Ovary (tissue), 9 donors: ENCODE data around the gene LYG2. TPM values are rescaled to one million over a fixed set of nuclear protein-coding genes. Genes with fewer than 3 reads are reported as not detected.
"Not testable (repeated sequence)": the region's sequence is repeated elsewhere in the genome, so short reads cannot be mapped to it uniquely, and the experiment has no call there.

Experiments used
- DNase-seq, 5 donors: peaks; one replicate each; pipeline ENCODE4 v3.0.0-alpha.2; 2019 to 2020
- H3K27ac ChIP-seq, 2 donors: fragments of 200-600 bp; one replicate each; pipeline versions ENCODE4 v1.5.1 to v1.8.0; 2019 to 2022
- H3K27me3 ChIP-seq: fragments of 200-600 bp; one replicate; pipeline ENCODE4 v1.8.0; 2022
- H3K36me3 ChIP-seq: fragments of 200-600 bp; sonication (generic); one replicate; pipeline ENCODE4 v1.5.1; 2019
- H3K4me1 ChIP-seq: one replicate; pipeline ENCODE4 v1.8.1; 2013; ENCODE audit warnings: mild to moderate bottlenecking, moderate library complexity; ENCODE audit not compliant: insufficient read depth
- H3K4me3 ChIP-seq: fragments of 200-600 bp; sonication (generic); one replicate; pipeline ENCODE4 v1.5.1; 2017
- H3K9me3 ChIP-seq, 2 donors: fragments of 200-600 bp in 1 of 2; sonication (generic) in 1 of 2; one replicate each; pipeline versions ENCODE4 v1.5.1 to v1.8.1; 2013 to 2019; ENCODE audit warnings: mild to moderate bottlenecking in 1 of 2, moderate library complexity in 1 of 2
- CTCF ChIP-seq, 3 donors: fragments of 450-650 bp in 2 of 3; fragments of 200-600 bp in 1 of 3; IDR thresholded peaks; one replicate each; pipeline versions ENCODE4 v1.5.1 to v1.8.0; 2016 to 2022; ENCODE audit warnings: antibody characterized with exemption in 3 of 3, mild to moderate bottlenecking in 1 of 3
- EP300 ChIP-seq: sonication (generic); formaldehyde crosslinking; IDR thresholded peaks from one replicate; pipeline ENCODE4 v1.6.1; 2017; ENCODE audit warnings: antibody characterized with exemption
- POLR2A ChIP-seq: fragments of 450-650 bp; IDR thresholded peaks from one replicate; pipeline ENCODE4 v1.6.1; 2017; ENCODE audit warnings: antibody characterized with exemption, mild to moderate bottlenecking, moderate library complexity
- WGBS, 3 donors: extraction: QIAGEN DNeasy Blood & Tissue Kit in 1 of 3; methylation state at CpG; one replicate each; pipeline versions ENCODE4 v1.1.5 to v1.1.7; 2013 to 2017; 5-methylcytosine and 5-hydroxymethylcytosine counted together
- intact Hi-C, 4 donors: fragments of 100-400 bp; cut with DNase I; formaldehyde crosslinking; loops; one replicate each; pipeline versions ENCODE4 v1.11.0 to v1.15.1; 2022 to 2023
- polyA plus RNA-seq, 2 donors: library from polyadenylated mRNA; stranded (reverse); fragments of 200-250 nt in 1 of 2; fragments of 350-450 nt in 1 of 2; fragmentation: Illumina TruSeq in 1 of 2; extraction: RNeasy Lipid Tissue Mini Kit (QIAGEN cat#74804) in 1 of 2; gene quantifications; one replicate each; pipeline ENCODE4 v1.2.3, GENCODE V29; 2013 to 2014
- total RNA-seq, 7 donors: library from RNA; depleted of rRNA in 2 of 7; stranded (reverse); fragments of >200 nt in 2 of 7; fragmentation: NEBNext Ultra II Directional in 3 of 7; extraction: Animal tissue kit (Norgen Biotek cat#: 25700) in 3 of 7; gene quantifications; one replicate each; pipeline versions ENCODE4 v1.1.0 to v1.2.4, GENCODE V29; 2016 to 2023
- donor health status: DM: no; HTN: no; CAD: no; lungs with moderate emphysema.
- donor health status: DM: no; HTN: no; CAD: no.
- donor health status: Bipolar disorder and iron deficiency.
- donor health status: DM: yes; HTN: yes; CAD: no.
- donor health status: DM: no; HTN: no; CAD: no.
- donor health status: DM: yes; HTN: yes; CAD: no.

Gene LYG2
- total and polyA plus RNA-seq, 9 donors = not detected

GRCh38 chr2:99279969-99280695 lies 24.7 kb upstream of the LYG2 start:
- Histone ChIP-seq H3K27ac (no peak overlapping the region), H3K4me3 (no peak overlapping the region), H3K4me1 (no peaks in the 10 kb centered on the region), H3K27me3 (no peaks in the 10 kb centered on the region), H3K9me3 (no peaks in the 10 kb centered on the region), H3K36me3 (no peaks in the 10 kb centered on the region)
- intact Hi-C loops = loop anchor here in 1 of 4 donors (1.0 kb wide), 1 partner anchor 9 kb away; no protein-coding TSS in a partner anchor
- DNase-seq = no peak
- TF ChIP-seq POLR2A (no peak), EP300 (no peak), CTCF (IDR thresholded peaks at IDR 0.05) (no peak)

GRCh38 chr2:99278793-99279291 lies 23.4 kb upstream of the LYG2 start:
- no peaks in the 10 kb centered on the region for H3K36me3 ChIP-seq
- no peaks in the 10 kb centered on the region for H3K9me3 ChIP-seq
- DNase-seq = peak in 3 of 5 donors; percentile 25 to 48 (median 42)
- no peak overlapping the region for H3K4me3 ChIP-seq
- WGBS, 3 donors = 7 to 32% (median 15%) methylated on average over 2 of the region's 2 CpGs
- H3K4me1 ChIP-seq = no peaks in the 10 kb centered on the region
- H3K27me3 ChIP-seq = no peaks in the 10 kb centered on the region
- intact Hi-C loops = loop anchor here in 1 of 4 donors (1.0 kb wide), 1 partner anchor 10 kb away; no protein-coding TSS in a partner anchor
- H3K27ac ChIP-seq = peak overlapping the region in 1 of 2 donors; percentile 1
- no peak for TF ChIP-seq POLR2A
- TF ChIP-seq EP300 = no peak
- TF ChIP-seq CTCF (IDR thresholded peaks at IDR 0.05) = no peak

GRCh38 chr2:99278195-99278765 lies 22.8 kb upstream of the LYG2 start:
- DNase-seq, H3K4me3 ChIP-seq, H3K27ac ChIP-seq, H3K4me1 ChIP-seq, H3K27me3 ChIP-seq, intact Hi-C loops, H3K36me3 ChIP-seq, H3K9me3 ChIP-seq: not testable (repeated sequence)
- 49 to 69% (median 53%) methylated on average over 5 of the region's 5 CpGs for WGBS, 3 donors

GRCh38 chr2:99275882-99276281 lies 20.4 kb upstream of the LYG2 start:
- H3K4me3 ChIP-seq = no peak overlapping the region
- H3K4me1 ChIP-seq = no peaks in the 10 kb centered on the region
- H3K9me3 ChIP-seq = no peaks in the 10 kb centered on the region
- DNase-seq = no peak
- no peaks in the 10 kb centered on the region for H3K36me3 ChIP-seq
- H3K27me3 ChIP-seq = no peaks in the 10 kb centered on the region
- 73 to 79% (median 76%) methylated on average over 7 of the region's 7 CpGs for WGBS, 3 donors
- no peak for TF ChIP-seq POLR2A
- TF ChIP-seq EP300 = no peak
- TF ChIP-seq CTCF (IDR thresholded peaks at IDR 0.05) = no peak
- no peak overlapping the region for H3K27ac ChIP-seq
- intact Hi-C loops = no loop called here

GRCh38 chr2:99261242-99261641 lies 5.8 kb upstream of the LYG2 start:
- intact Hi-C loops = no loop called here
- H3K36me3 ChIP-seq = no peaks in the 10 kb centered on the region
- H3K9me3 ChIP-seq = peaks cover 0 to 3% of the 10 kb centered on the region in 2 donors
- H3K27ac ChIP-seq = no peak overlapping the region
- H3K4me1 ChIP-seq = no peaks in the 10 kb centered on the region
- DNase-seq = no peak
- 59 to 69% (median 60%) methylated on average over 4 of the region's 4 CpGs for WGBS, 3 donors
- H3K4me3 ChIP-seq = no peak overlapping the region
- no peaks in the 10 kb centered on the region for H3K27me3 ChIP-seq
- TF ChIP-seq EP300 (no peak), CTCF (IDR thresholded peaks at IDR 0.05) (no peak), POLR2A (no peak)
